Measurements from ENCODE around the gene HLTF.

- TF ChIP-seq CTCF (IDR thresholded peaks at IDR 0.05 in 2 of 3, conservative IDR thresholded peaks at IDR 0.05 in 1 of 3; ENCODE audit: borderline replicate concordance in 1 of 3, insufficient read depth in 1 of 3, low read depth in 2 of 3, low read length in 2 of 3) (no peak), EZH2 (IDR thresholded peaks at IDR 0.05) (no peak), POLR2AphosphoS5 (IDR thresholded peaks at IDR 0.05; ENCODE audit: low read depth, low read length) (no peak), POLR2A (IDR thresholded peaks at IDR 0.05; ENCODE audit: borderline replicate concordance, extremely low read depth, insufficient read depth, insufficient read length) (no peak), REST (IDR thresholded peaks at IDR 0.05; ENCODE audit: low read depth) (no peak), EZH2phosphoT487 (IDR thresholded peaks at IDR 0.05; ENCODE audit: borderline replicate concordance) (no peak), SP1 (IDR thresholded peaks at IDR 0.05; ENCODE audit: low read depth) (no peak), ZNF274 (IDR thresholded peaks at IDR 0.05; ENCODE audit: low read depth, low read length) (no peak), ZFX (IDR thresholded peaks at IDR 0.05) (no peak), SIN3A (IDR thresholded peaks at IDR 0.05; ENCODE audit: low read depth) (no peak), MAX (IDR thresholded peaks at IDR 0.05) (no peak), RAD21 (IDR thresholded peaks at IDR 0.05; ENCODE audit: low read depth) (no peak), ELF1 (IDR thresholded peaks at IDR 0.05; ENCODE audit: borderline replicate concordance, low read depth) (no peak)
These were observed 76.6 kb downstream of the HLTF start for GRCh38 chr3:149009732-149010131.

All from HCT116 (cell line).